NT2/D1 (cell line): ENCODE data around the gene MDGA2.

Source experiments
- DNase-seq: peaks from one replicate; pipeline ENCODE4 v3.0.0-alpha.2; 2011; ENCODE audit warnings: low read depth, low spot score
- H3K27me3 ChIP-seq: 2 replicates; pipeline ENCODE4 v1.6.0; 2011; ENCODE audit warnings: mild to moderate bottlenecking; ENCODE audit not compliant: insufficient read length, insufficient read depth
- H3K36me3 ChIP-seq: 2 replicates; pipeline ENCODE4 v1.6.1; 2011; ENCODE audit warnings: mild to moderate bottlenecking, low read length, mixed read lengths; ENCODE audit not compliant: insufficient read depth, insufficient read length
- H3K4me1 ChIP-seq: 2 replicates; pipeline ENCODE4 v1.5.1; 2011; ENCODE audit not compliant: insufficient read depth, insufficient read length
- H3K4me3 ChIP-seq: 2 replicates; pipeline ENCODE4 v1.5.1; 2011; ENCODE audit warnings: low read depth; ENCODE audit not compliant: insufficient read length
- H3K9ac ChIP-seq: 2 replicates; pipeline ENCODE4 v1.6.0; 2011; ENCODE audit warnings: low read depth; ENCODE audit not compliant: insufficient read length
- H3K9me3 ChIP-seq: 2 replicates; pipeline ENCODE4 v1.5.1; 2011; ENCODE audit warnings: mild to moderate bottlenecking, low read length; ENCODE audit not compliant: insufficient read depth
- SUZ12 ChIP-seq: IDR thresholded peaks from 2 replicates; pipeline ENCODE4 v1.6.1; 2011; ENCODE audit not compliant: insufficient read length, insufficient read depth; ENCODE audit errors: extremely low read depth
- YY1 ChIP-seq: IDR thresholded peaks from 2 replicates; pipeline ENCODE4 v1.6.1; 2011; ENCODE audit not compliant: insufficient read length, insufficient read depth
- ZNF274 ChIP-seq: IDR thresholded peaks from 2 replicates; pipeline ENCODE4 v1.6.1; 2011; ENCODE audit warnings: mild to moderate bottlenecking, low read depth, low read length

The MDGA2 gene

DNA sequence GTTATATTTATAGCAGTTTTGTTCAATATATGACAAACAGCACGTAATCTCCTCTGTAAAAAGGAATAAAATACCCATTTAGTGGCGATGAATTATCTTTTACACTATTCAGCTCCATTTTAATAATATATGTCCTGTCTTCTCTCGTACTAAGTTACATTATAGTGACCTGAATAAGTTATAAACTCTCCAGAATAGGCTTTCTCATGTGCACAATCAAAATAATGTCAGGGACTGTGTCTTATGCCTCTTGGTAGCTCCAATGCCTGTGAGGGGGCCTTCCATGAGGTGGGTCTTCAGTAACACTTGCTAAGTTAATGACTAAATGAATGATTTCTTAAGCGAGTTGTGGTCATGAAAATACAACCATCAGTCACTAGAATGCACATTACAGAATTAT, 150.9 kb downstream of the MDGA2 start:
- TF ChIP-seq SUZ12: no peak
- no peak for TF ChIP-seq YY1
- no peak for TF ChIP-seq ZNF274
- no peak overlapping the region for H3K9ac ChIP-seq

DNA sequence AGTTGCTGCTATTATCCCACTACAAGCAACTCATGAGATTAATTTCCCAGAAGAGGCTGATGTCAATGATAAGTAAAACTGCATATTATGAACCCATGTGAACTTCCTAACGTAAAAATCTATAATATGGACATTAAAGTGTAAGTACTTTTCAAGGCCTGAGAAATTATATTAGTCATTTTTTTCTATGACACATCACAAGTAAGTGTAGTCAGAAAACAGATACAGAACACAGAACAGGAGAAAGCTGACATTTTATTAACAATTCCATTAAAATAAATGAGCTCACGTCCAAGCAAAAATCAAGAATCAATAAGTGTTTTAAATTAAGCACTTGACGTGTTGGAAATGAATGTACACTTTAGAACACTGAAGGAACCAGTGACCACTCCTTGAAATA, 155.0 kb downstream of the MDGA2 start:
- Histone ChIP-seq H3K4me1 (no peaks in the 10 kb centered on the region), H3K36me3 (no peaks in the 10 kb centered on the region), H3K27me3 (no peaks in the 10 kb centered on the region), H3K9me3 (no peaks in the 10 kb centered on the region), H3K9ac (no peak overlapping the region), H3K4me3 (no peak overlapping the region)
- TF ChIP-seq ZNF274: no peak
- TF ChIP-seq SUZ12: no peak
- no peak for TF ChIP-seq YY1
- no peak for DNase-seq

More for the DNA sequence above, 150.9 kb downstream of the MDGA2 start:
- Histone ChIP-seq H3K27me3 (no peaks in the 10 kb centered on the region), H3K9me3 (peaks cover under 1% of the 10 kb centered on the region; the same call in 1 of the 2 replicates), H3K36me3 (no peaks in the 10 kb centered on the region), H3K4me3 (no peak overlapping the region), H3K4me1 (no peaks in the 10 kb centered on the region)
- DNase-seq: no peak

GRCh38 chr14:47511829-47512228, 163.6 kb downstream of the MDGA2 start:
- no peak for DNase-seq
- H3K9me3 ChIP-seq: no peaks in the 10 kb centered on the region
- no peak overlapping the region for H3K4me3 ChIP-seq
- no peaks in the 10 kb centered on the region for H3K36me3 ChIP-seq
- no peaks in the 10 kb centered on the region for H3K27me3 ChIP-seq
- H3K4me1 ChIP-seq: no peaks in the 10 kb centered on the region
- H3K9ac ChIP-seq: no peak overlapping the region
- no peak for TF ChIP-seq YY1
- TF ChIP-seq ZNF274: no peak
- no peak for TF ChIP-seq SUZ12

DNA sequence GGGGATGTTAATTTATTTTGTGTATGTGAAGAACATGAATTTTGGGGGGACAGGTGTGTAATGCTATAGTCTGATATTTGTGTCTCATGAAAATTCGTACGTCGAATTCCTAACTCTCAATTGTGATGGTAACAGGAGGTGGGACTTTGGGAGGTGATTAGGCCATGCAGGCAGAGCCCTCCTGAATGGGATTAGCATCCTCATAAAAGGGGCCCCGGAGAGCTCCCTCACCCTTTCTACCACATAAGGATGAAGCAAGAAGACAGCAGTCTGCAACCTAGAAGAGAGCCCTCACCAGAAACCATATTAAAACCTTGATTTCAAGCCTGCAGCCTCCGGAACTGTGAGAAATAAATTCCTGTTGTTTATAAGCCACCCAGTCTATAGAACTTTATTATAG, 165.4 kb downstream of the MDGA2 start:
- no peak for DNase-seq
- Histone ChIP-seq H3K36me3 (no peaks in the 10 kb centered on the region), H3K4me1 (no peaks in the 10 kb centered on the region), H3K9ac (no peak overlapping the region), H3K27me3 (no peaks in the 10 kb centered on the region), H3K4me3 (no peak overlapping the region), H3K9me3 (no peaks in the 10 kb centered on the region)
- TF ChIP-seq ZNF274 (no peak), YY1 (no peak), SUZ12 (no peak)

GRCh38 chr14:47507861-47508260, 167.5 kb downstream of the MDGA2 start:
- Histone ChIP-seq H3K36me3 (no peaks in the 10 kb centered on the region), H3K9me3 (no peaks in the 10 kb centered on the region), H3K27me3 (no peaks in the 10 kb centered on the region), H3K4me1 (no peaks in the 10 kb centered on the region), H3K9ac (no peak overlapping the region), H3K4me3 (no peak overlapping the region)
- no peak for DNase-seq
- no peak for TF ChIP-seq YY1
- no peak for TF ChIP-seq SUZ12
- no peak for TF ChIP-seq ZNF274

GRCh38 chr14:47500369-47500768, 175.0 kb downstream of the MDGA2 start:
- Histone ChIP-seq H3K9me3 (no peaks in the 10 kb centered on the region), H3K36me3 (no peaks in the 10 kb centered on the region), H3K4me3 (no peak overlapping the region), H3K4me1 (no peaks in the 10 kb centered on the region), H3K27me3 (no peaks in the 10 kb centered on the region), H3K9ac (no peak overlapping the region)
- TF ChIP-seq SUZ12 (no peak), ZNF274 (no peak), YY1 (no peak)
- no peak for DNase-seq

GRCh38 chr14:47490766-47491165, 184.6 kb downstream of the MDGA2 start:
- H3K9me3 ChIP-seq: peaks cover 10% of the 10 kb centered on the region; the same call in 1 of the 2 replicates

GRCh38 chr14:47490353-47490752, 185.1 kb downstream of the MDGA2 start:
- Histone ChIP-seq H3K36me3 (no peaks in the 10 kb centered on the region), H3K9ac (no peak overlapping the region), H3K9me3 (peaks cover 14% of the 10 kb centered on the region; the same call in 1 of the 2 replicates), H3K27me3 (no peaks in the 10 kb centered on the region), H3K4me1 (no peaks in the 10 kb centered on the region), H3K4me3 (no peak overlapping the region)
- no peak for TF ChIP-seq YY1
- no peak for TF ChIP-seq SUZ12
- TF ChIP-seq ZNF274: no peak
- DNase-seq: no peak

More at GRCh38 chr14:47490766-47491165, 184.6 kb downstream of the MDGA2 start:
- Histone ChIP-seq H3K4me3 (no peak overlapping the region), H3K27me3 (no peaks in the 10 kb centered on the region), H3K9ac (no peak overlapping the region), H3K4me1 (no peaks in the 10 kb centered on the region), H3K36me3 (no peaks in the 10 kb centered on the region)
- DNase-seq: no peak
- TF ChIP-seq YY1: no peak
- TF ChIP-seq SUZ12: no peak

DNA sequence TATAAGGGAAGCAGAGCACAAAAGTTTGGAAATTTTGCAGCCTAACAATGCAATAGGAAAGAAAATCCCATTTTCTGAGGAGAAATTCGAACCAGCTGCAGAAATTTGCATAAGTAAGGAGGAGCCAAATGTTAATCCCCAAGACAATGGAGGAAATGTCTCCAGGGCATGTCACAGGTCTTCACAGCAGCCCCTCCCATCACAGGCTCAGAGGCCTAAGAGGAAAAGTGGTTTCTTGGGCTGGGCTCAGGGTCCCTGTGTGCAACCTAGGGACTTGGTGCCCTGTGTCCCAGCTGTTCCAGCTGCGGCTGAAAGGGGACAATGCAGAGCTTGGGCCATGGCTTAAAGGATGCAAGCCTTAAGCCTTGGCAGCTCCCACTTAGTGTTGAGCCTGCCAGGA, 190.0 kb downstream of the MDGA2 start:
- no peaks in the 10 kb centered on the region for H3K27me3 ChIP-seq
- DNase-seq: peak; percentile 25
- no peak overlapping the region for H3K4me3 ChIP-seq
- H3K9me3 ChIP-seq: peaks cover 16% of the 10 kb centered on the region; the same call in 1 of the 2 replicates
- no peaks in the 10 kb centered on the region for H3K36me3 ChIP-seq
- no peak overlapping the region for H3K9ac ChIP-seq
- TF ChIP-seq YY1 (no peak), SUZ12 (no peak), ZNF274 (no peak)
- no peaks in the 10 kb centered on the region for H3K4me1 ChIP-seq
